ENCODE data around the gene LRRC8D.

GRCh38 chr1:89839516-89839915 is 18.7 kb downstream of the LRRC8D start:
- TF ChIP-seq CTCF (IDR thresholded peaks at IDR 0.05; ENCODE audit: low read depth, low read length, missing input control), result no peak
- no peak for TF ChIP-seq EGR1 (IDR thresholded peaks at IDR 0.05; ENCODE audit: low read depth in 2 of 2)
- TF ChIP-seq SP1 (IDR thresholded peaks at IDR 0.05), result no peak
- no peak for TF ChIP-seq REST (IDR thresholded peaks at IDR 0.05)
- TF ChIP-seq RAD21 (IDR thresholded peaks at IDR 0.05), result no peak
- no peak for TF ChIP-seq MAX (IDR thresholded peaks at IDR 0.05)
- no peak for TF ChIP-seq ZBTB33 (IDR thresholded peaks at IDR 0.05)
- no peak for TF ChIP-seq TAF1 (conservative IDR thresholded peaks at IDR 0.05)
- no peak for TF ChIP-seq FOXA1 (IDR thresholded peaks at IDR 0.05)
- no peak for TF ChIP-seq YY1 (IDR thresholded peaks at IDR 0.05)

Data from liver (tissue), 3 donors.